Erythroblast (primary cell): ENCODE results near the gene SPATA3.

Source experiments
- DNase-seq, 2 experiments: peaks; one replicate each; lab custom pipeline; 2025; lab: John Stamatoyannopoulos, UW
- GATA1 ChIP-seq: IDR thresholded peaks from 2 replicates; pipeline ENCODE4 v1.6.1; 2011; ENCODE audit warnings: low read depth, mild to moderate bottlenecking, control low read depth, low read length, moderate library complexity
- POLR2A ChIP-seq: IDR thresholded peaks from 2 replicates; pipeline ENCODE4 v1.6.1; 2011; ENCODE audit warnings: mild to moderate bottlenecking, low read length

SPATA3 gene

DNA sequence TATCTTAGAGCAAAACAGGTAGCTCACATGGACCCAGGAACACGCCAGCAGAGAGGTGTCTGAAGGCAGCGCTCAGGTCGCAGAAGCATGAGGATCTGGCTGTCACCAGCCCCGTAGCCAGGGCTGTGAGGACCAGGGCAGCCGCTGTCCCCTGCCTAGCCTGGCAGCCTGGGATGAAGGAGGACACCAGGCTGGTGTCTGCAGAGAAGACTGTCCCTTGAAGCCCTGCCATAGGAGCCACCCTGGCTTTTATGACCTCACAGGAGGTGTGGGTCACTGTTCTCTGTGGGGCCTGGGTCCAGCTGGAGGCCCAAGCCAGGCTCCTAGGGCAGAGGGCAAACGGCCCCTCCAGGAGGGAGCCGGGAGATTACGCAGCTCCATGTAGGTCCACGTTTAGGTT is at the start of gene SPATA3:
Gene SPATA3, plus strand, starts transcription at position 301 of the 400 bp plus-strand sequence. CDS start 113 bp downstream, outside the sequence.
- TF ChIP-seq POLR2A (no peak), GATA1 (no peak)
- DNase-seq = no peak

DNA sequence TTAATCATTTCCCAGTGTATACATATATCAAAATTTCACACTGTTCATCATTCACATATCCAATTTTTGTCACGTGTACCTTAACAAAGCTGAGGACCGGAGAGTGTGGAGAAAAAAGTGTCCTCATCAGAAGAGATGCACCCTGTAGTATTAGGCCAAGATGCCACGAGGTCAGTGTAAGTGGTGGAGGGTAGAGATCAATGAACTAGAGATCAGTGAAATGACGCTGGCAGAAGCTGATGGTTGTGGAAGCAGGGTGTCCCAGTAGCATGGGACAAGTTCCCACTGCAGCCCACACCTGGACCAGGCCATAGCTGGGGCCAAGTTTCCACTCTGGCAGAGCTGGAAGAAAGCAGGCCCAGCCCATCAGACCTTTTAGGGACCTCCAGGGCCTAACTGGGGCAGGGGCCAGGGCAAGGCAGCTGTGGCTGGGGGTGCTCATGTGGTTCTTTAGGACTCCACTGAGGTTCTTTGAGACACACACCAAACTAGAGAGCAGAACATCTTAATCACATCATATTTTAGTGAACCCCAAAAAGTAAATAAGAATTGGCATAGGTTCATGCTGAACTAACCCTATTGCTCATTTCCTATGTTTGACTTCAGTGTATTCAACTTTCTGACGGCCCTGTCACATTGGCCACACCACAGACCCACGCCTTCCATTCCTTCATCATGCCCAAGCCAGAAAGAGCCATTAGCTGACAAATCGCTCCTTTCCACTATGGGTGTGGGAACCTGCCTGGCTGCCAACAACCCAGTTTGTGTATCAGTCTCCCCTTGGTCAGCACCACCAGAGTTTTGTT is 49.3 kb upstream of the SPATA3 start:
- DNase-seq = no peak
- TF ChIP-seq POLR2A (no peak), GATA1 (no peak)

DNA sequence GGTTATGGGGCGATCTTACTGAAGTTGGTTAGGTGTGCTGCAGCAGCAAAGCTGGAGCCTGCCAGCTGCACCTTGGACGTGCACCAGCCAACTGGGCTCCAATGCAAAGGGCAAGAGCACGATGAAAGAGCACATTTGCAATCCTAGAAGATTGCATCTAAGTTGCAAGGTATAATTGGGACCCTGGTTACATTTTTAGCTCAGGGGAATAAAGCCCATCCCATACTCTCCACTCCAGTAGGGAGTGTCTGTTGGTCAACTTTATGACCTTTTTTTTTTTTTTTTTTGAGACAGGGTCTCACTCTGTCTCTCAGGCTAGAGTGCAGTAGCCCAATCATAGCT is 48.7 kb upstream of the SPATA3 start:
- TF ChIP-seq POLR2A = no peak
- no peak for TF ChIP-seq GATA1

DNA sequence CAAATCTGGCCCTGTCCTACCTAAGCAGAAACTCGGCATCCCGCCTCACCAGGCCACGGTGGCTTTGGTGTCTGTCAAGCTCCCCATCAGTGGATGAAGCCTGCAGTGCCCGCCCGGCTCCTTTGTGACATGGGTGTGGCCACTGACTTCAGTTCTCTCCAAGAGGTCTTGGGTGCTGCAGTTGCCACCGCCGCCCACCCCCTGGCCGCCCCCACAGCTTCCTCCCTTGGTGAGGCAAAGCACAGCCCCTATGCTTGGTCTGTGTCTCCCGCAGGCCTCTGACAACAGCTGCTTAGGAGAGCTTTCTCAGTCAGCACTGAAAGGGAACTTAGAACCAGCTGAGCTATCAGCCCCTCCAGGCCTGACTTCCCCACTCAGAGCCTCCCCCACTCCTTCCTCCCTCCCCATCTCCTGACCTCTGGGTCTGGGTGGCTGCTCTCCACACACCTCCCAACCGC is 48.0 kb upstream of the SPATA3 start:
- no peak for DNase-seq
- TF ChIP-seq GATA1 (no peak), POLR2A (no peak)

More for the DNA sequence above, 48.7 kb upstream of the SPATA3 start:
- no peak for DNase-seq

DNA sequence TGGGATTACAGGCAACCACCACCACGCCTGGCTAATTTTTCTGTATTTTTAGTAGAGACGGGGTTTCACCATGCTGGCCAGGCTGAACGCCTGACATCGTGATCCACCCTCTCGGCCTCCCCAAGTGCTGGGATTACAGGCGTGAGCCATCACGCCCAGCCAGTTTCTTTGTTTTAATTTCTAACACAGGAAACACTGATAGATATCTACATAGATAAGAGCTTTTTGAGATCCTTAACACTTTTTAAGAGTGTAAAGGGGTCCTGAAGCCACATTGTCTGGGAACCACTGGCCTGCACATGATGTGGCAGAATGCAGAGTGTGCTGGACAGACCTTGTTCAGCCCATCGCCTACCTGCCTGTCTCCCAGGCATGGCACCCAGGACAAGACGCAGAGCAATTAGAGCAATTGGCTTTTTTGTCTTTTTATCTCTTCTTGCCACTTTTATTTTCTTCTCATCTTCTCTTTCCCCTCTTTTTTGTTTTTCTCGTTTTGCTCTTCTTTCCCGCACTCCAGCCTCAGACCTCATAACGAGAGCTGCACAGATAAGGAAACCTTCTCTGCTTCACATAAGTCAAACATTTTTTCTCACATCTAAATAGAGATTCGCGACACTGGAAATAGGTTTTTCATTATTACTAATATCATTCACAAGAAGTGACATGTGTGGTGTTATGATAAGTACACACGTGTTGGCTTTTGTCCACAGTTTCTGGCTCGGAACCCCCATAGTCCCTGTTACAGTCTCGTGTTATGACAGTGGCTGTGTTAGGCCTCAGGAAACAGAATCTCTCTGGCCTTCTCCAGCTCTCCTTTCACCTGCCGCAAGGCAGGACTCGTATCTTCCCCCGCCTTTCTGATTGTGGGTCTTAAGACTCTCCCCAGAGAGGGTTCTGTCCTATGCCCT is 45.7 kb upstream of the SPATA3 start:
- TF ChIP-seq POLR2A (no peak), GATA1 (no peak)
- DNase-seq = no peak

DNA sequence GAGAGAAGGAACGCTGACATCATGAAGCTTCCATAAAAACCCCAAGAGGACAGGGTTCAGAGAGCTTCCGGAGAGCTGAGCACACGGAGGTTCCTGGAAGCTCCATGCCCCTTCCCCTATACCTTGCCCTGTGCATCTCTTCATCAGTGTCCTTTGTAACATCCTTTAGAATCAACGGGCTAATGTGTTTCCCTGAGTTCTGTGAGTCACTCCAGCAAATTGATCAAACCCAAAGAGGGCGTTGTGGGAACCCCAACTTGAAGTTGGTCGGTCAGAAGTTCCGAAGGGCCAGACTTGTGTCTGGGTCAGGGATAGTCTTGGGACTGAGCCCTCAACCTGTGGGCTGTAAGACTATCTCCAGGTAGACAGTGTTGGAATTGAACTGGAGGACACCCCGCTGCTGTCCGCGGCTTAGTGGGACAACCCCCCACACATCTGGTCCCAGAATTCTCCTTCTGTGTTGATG is 45.0 kb upstream of the SPATA3 start:
- TF ChIP-seq GATA1 (no peak), POLR2A (no peak)
- no peak for DNase-seq

DNA sequence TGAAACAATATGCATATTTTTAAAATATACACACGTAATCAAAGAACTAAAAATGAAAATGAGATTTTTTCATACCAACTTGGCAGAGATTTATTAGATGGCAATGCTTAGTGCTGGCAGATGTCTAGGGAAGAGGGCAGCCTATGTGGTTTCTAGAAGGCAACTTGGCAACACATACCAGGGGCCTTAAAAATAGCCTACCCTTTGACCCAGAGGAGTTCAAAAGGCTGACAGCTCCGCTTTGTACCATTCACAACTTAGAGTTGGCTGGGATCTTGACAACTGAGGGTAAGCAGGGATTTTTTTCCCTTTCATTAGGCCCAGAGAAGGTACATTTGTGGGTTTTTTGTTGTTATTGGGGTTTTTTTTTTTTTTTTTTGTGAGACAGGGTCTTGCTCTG is 44.5 kb upstream of the SPATA3 start:
- DNase-seq = no peak
- TF ChIP-seq GATA1 (no peak), POLR2A (no peak)

DNA sequence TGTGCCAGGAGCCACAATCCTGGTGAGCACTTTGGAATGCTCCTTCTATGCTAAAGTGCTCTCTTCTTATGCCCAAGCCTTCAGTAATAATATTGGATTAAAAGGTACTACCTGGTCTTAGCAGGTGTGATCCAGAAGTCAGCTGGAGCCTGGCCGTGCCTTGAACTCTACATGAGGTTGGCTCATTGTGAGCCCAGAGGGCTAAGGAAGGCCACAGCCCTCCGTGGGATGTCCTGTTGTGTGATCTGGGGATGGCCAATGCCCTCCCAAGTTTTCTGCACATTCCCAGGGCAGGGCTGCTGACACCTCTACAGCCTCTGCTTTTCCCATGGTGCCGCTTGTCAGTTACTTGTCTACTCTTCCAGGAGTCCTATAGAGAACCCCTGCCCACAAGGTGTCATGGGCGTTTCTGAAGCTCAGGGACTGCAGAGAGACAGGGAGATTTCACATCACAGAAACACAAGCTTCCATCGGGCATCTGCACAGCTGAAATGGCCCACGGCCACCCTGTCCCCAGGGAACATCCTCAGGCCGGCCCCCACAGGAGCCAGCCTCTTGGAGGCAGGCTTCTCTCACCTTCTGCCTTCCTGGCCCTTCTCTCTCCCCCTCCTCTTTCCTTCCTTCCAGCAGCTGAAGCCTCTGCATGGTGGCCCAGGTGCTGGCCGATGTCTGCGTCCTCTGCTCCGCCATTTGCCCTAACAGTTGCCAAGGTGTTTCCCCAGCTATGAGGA is 43.5 kb upstream of the SPATA3 start:
- no peak for TF ChIP-seq POLR2A
- TF ChIP-seq GATA1 = no peak
- no peak for DNase-seq

DNA sequence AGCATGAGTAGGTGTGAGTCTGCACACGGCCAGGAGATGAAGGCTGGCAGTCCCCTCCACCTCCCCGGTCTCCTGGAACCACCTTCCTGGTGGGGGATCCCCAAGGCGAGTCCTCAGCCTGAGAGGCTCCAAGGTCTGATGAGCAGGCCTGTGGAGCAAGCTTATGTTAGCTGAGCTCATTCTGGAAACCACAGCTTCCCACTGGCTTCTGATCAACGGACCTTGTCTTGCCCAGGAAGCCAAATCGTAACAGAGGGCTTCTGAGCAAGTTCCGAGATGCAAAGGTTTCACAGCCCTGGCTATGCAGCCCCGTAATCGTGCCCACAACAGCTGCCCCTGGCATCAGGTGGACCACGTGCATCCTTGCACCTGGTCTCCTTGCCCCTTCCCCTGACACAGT is 42.1 kb upstream of the SPATA3 start:
- no peak for TF ChIP-seq POLR2A
- no peak for TF ChIP-seq GATA1
- no peak for DNase-seq

DNA sequence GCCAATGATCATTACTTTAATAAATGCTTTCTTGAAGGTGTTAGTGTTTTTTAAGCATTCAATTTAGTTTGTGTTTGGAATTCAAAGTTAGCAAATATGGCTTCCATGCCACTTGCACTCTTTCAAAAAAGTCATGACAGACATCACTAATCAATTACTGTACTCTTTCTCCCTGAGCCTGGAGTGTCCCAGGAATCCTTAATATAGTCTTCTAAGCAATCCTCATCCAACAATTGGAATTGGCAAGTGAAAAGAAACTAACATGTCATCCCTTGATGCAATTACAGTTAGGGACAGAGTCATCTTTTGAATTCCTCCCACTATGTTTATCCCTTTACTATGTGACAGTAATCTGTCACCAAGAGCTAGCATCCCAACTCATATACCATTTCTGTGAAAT is 41.2 kb upstream of the SPATA3 start:
- no peak for TF ChIP-seq POLR2A
- TF ChIP-seq GATA1 = no peak
- DNase-seq = no peak

DNA sequence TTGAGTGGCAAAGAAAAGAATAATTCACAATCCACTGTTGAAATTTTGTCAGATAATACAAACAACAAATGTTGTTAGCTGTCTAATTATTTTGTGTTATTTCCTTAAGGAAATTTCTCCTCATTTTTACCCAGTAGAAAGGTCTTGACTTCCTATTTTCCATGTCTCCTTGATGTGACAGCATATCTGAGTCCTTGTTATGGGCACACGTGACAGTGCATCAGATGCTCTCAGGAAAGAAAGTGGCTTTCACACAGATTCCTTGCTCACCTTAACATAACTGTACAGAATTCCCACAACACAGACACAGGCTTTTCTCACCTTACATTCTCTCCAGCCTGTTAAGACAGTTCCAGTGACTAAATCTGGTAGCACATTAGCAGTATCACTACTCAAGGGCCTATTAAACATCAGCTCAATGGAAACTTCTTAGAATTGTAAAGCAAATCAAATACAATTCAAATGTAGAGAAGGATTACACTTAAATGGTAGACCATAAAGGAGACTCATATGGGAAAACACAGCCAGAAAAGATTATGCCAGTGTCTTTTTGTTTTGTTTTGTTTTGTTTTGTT is 40.7 kb upstream of the SPATA3 start:
- TF ChIP-seq GATA1 = no peak
- TF ChIP-seq POLR2A = no peak
- no peak for DNase-seq

DNA sequence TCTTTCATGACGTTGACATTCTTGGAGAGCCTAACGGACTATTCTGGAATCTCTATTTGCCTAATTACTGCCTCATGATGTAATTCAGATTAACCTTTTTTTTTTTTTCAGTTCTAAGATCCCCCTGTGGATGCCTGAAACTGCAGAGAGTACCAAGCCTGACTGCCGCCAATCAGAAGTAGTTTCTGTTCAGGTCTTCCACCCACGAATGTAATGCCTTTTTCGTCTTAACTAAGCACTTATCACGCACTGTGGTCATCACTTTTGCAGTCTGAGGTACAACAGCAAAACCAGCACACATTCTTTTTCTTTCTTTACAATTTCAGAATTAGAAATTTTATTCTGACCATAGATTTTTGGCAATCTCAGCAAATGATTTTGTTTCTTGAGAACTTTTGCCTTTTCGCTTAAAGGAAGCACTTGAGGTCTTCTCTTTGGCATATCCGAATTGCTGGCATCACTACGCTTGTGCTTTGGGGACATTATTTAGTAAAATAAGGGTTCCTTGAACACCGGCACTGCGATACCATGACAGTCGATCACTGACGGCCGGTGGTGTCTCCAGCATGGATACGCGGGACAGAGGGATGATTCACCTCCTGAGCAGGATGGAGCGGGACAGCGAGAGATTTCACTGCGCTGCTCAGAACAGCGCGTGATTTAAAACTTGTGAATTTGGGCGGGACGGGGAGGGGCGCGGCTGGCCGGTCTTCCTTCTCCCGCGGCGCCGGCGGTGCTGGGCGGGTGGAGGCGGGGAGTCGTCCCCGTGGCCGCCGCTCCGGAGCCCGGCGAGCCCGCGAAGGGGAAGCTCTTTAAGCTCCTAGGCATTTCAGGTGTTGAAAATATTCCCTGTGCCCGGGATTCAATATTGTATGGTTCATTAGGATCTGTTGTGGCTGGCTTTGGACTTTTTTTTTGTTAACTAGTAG is 38.8 kb upstream of the SPATA3 start:
- no peak for DNase-seq
- TF ChIP-seq POLR2A = no peak
- TF ChIP-seq GATA1 = no peak
